Activated T-cell treated with anti-CD3 and anti-CD28 coated beads for 4 hours (primary cell): ENCODE measurements around the gene MMP25.
A peak's percentile ranks its signal among the peaks of the same experiment; 100 is the strongest.

Source experiments
- DNase-seq: peaks from one replicate; pipeline ENCODE4 v3.0.0-alpha.2; 2020

The MMP25 gene, protein sequence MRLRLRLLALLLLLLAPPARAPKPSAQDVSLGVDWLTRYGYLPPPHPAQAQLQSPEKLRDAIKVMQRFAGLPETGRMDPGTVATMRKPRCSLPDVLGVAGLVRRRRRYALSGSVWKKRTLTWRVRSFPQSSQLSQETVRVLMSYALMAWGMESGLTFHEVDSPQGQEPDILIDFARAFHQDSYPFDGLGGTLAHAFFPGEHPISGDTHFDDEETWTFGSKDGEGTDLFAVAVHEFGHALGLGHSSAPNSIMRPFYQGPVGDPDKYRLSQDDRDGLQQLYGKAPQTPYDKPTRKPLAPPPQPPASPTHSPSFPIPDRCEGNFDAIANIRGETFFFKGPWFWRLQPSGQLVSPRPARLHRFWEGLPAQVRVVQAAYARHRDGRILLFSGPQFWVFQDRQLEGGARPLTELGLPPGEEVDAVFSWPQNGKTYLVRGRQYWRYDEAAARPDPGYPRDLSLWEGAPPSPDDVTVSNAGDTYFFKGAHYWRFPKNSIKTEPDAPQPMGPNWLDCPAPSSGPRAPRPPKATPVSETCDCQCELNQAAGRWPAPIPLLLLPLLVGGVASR

DNA sequence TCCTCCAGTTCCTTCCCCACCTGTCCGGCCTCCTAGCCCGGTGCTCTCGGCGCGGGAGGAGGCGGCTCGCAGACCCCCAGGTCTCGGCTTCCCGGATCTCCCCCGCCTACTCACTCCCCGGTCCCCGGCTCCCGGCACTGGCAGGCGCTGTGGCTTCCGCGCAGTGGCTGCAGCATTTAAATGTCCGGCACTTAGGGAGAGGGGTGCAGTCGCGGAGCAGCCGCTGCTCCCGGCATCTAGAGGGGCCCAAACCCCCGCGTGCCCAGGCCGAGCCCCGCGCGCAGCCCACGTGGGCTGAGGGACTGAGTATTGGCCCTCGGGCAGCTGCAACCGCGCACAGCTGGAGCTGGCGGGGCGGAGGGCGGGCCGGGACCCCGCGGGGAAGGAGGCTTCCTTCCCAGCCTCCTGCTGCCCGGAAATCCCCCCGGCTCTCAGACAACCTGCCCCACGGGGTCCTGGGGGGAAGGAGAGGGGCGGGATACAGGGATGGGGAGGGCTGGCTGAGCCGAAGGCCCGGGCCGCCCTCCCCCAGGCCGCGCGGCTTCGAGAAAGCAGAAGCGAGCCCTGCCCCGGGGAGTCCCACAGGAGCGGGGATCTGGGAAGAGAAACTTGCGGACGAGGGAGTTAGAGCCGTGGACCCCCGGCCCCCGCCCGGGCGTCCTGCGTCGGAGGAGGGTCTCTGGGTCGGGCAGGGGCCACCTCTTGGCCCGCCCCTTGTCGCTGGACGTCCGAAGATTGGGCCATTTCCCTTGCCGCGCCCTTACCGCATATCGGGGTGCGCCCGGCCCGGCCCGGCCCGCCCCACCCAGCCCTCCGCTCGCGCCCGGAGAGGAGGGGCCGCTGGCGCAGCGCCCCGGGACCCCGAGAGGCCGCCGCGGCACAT, at the start of gene MMP25:
MMP25 (plus strand) TSS at position 804 of the 883 bp plus-strand sequence. CDS start 357 bp downstream, outside the sequence.
- DNase-seq: no peak

DNA sequence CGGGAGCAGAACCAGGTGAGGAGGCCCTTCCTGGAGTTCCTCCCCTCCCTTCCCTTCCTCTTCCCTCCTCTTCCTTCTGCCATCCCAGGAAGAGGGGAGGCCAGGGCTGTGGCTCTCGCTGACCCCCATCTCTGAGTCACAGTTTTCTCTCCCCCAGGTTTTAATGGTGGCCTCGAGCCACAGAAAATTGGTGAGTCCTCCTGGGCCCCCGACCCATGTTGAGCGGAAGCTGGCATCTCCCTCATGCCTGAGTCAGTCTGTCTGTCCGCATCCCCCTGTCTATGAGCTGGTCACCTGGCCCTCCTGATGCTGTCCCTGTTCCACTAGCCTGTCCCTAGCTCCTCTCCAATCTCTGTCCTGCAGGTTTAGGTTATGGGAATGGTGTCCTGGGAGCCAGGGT, 46.4 kb upstream of the MMP25 start:
- DNase-seq: no peak

DNA sequence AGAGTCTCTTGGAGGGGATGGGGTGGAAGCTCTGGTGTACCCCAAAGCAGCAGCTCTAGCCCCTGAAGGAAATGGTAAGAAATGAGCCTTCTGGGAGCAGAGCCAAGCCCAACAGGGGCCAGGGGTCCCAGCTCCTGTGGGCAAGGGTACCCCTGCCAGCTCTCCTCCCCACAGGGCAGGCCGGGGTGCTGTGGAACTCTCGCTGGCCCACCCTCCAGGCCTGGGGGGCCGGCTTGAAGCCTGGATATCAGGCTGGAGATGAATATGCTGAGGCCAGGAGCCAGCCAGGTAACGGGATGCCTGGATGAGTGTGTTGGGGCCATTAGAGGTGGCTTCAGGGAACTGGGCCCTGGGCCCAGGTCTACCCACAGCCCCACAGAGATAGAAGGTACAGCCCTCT, 45.8 kb upstream of the MMP25 start:
- no peak for DNase-seq

DNA sequence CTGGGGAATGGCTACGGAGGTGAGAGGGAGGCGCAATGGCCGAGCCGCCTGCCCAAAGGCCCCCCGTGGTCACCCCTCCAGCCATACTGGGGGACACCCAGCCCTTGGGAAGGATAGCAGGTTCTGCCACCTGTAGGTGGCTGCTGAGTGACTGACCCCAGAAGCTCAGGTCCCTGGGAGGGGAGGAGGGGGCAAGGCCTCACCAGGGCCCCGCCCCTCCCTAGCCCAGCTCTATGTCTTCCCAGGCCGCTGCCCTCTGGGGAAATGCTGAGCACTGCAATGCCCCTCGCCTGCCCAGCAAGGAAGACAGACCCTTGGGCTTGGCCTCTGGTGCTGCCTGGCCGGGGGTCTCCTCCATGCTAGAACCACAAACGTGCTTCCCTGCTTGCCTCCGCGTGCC, 45.0 kb upstream of the MMP25 start:
- no peak for DNase-seq

DNA sequence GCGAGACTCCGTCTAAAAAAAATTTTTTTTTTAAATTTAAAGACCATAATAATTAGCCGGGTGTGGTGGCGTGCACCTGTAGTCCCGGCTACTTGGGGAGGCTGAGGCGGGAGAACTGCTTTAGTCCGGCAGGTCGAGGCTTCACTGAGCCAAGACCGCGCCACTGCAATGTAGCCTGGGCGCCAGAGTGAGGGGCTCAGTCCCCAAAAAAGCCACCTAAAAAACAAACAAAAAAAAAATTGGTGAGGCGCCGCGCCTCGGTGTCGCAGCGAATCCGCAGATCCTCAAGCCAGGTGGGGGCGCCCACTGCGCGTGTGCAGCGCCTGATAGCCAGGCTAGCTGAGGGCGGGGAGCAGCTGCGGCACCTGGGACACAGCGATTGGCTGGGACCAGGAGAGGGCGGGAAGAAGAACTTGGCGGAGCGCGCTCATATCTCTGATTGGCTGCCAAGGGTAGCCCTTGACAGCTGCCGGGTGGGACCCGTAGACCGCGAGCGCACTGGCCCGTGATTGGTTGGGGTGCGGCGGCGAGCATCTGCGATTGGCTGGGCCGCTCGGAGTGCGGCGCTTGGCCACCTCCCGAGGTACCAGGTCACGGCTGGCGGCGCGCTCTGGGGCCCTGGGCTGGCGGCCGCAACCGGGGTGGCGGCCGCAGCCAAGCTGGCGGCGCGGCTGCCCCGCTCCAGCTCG, 42.6 kb upstream of the MMP25 start:
- DNase-seq: peak; percentile 88

DNA sequence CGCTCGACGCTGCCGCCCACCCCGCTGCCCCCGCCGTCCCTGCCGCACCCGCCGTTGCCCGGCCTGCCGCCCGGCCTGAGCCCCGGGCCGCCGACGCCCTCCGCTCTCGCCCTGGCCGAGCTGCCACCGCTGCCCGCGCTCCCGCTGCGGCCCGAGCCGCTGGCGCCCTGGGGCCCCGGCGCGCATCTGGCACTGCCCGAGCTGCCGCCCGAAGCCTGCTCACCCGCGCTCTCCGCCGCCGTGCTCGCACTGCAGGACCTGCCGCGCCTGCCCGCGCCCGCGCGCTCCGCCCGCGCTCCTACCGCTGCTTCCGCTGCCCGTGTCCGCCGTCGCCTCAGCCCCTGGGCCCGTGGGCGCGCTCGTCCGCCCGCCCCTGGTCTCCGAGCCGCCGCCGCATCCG, 42.0 kb upstream of the MMP25 start:
- DNase-seq: no peak

DNA sequence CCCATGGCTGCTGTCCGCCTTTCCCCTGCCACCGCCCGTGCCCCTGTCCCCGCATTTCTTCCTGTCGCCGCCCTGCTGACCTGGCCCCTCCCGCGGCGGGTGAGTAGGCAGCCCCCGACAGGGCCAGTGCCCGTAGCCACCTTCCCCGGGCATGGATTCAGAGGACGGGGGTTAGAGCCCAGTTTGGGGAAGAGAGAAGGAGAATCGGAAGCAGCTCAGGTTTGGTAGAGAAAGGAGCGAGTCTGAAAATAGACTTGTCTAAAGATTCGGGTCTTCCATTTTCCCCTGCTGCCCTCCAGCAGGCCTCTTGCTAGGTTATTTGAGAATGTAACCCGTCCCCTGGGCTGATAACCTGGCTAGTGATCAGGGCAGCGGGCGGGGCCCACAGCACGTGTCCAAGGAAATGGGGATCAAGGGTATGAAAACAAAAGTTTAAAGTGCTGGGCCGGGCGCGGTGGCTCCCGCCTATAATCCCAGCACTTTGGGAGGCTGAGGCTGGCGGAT, 41.5 kb upstream of the MMP25 start:
- DNase-seq: no peak

DNA sequence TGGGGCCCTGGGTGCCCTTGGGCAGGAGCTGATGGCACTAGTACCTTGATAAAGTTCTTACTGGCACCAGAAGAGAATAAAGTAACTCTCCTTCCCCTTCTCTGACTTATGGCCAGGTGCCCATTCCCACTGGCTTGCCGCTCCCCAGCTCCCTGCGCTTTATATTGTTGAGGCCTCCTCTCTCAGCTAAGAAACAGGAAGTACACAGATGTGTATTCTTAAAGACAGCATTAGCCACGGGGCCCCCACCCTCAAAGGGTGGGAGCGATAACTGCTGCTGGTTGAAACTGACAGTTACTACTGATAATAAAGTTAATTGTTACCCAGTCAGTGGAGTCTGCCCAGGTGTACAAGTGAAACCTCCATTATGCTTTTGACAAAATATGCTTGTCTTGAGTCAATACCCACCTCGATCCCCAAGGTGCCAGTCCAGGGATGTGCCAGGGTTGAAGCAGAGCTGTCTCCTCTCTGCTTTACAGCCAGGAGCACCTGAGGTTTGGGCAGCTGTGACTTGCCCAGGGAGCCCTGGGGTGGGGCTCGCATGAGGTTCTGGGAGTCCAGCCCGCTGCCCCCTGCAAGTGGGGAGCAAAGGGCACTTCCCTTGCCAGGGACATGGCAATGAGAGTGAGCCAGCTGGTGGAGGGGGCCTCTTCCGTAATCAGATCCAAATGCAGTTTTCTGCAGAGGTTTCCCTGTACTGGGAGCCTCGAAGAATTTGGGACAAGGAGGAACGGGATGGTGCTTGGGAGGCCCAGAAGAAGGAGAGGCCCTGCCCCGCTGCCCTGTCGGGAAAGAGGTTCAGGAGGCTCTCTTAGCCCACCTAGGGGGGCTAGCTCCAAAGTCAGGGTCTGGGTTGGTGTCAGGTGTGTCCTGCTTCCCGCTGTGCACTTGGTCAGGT, 39.1 kb upstream of the MMP25 start:
- no peak for DNase-seq

DNA sequence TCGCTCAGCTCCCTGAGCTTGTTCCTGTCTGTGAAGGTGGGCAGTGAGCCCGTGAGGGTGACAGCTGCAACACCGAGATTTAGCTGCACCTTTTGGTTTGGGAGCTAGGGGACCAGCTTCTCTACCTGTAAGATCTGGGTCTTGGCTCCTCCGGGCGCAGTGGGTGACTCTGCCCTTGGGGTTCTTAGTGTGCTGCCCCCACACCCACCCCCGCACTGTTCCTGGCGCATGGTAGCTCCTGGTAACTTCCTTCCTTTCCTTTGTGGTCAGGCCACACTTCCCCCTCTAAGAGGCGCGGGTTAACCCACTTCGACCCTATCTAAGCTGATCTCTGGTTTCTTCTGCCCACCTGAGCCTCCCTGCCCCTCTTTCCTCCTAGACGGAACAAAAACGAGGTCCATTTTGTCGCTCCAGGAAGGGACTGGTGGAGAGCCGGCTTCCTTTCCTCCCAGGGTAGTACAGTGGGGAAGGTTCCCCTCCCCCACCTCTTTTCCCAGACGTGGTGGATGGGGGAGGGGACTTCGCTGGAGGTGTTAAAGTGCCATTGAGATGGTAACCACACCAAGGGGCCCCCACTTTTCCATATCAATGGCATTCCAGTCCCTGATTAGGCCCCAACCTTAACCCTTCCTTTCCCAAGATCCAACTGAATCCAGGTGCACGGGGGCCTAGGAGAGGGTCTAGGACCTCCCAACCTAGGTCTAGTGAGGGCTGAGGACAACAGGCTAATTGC, 38.2 kb upstream of the MMP25 start:
- no peak for DNase-seq

DNA sequence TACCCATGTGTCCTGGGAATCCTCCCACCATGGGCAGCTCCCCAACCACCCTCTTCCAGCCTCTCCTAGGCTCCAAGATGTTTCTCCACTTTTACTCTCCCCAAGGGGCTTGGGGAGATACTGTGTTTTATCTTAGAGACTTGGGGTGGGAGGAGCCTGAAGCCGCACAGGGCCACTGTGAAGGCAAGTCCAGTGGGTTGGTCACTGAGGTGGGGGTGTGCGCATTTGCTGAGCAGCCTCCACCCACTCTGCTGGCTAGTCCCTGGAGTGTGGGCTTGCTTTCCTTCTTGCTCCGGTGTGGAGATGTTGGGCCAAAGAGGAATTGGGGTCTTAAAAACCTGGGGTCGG, 37.7 kb upstream of the MMP25 start:
- DNase-seq: no peak

DNA sequence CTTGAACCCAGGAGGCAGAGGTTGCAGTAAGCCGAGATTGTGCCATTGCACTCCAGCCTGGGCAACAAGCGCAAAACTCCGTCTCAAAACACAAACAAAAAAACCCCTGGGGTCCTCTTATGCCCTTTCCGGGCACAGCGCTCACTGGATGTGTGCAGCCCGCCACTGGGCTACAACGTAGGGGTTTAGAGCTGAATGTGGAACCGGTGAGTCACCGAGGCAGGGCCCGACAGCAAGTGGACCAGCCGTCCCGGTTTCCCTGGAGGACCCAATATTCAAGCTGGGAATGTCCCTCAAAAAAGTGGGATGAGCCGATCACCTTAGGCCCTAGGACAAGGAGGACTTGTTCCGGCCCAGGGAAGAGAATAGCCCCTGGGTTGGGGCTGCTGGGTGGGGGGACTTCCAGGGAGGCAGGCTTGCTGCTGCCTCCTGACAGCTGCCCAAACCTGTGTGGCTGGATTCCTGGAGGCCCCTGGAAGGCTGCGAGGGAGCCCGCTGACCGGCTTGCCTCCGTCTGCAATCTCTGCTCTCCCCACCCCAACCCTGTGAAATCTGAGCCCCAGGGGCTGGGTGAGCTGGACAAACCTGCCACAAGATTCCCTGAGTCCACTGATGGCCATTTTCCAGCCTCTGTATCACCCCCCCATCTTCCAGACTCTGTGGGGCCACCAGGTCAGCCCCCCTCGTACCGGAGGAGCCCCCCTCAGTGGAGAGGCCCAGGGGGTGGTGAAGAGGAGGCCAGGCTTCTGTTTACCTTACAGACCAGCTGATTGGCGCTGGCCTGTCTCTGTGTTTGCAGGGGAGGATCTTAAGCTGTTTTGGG, 36.6 kb upstream of the MMP25 start:
- no peak for DNase-seq

DNA sequence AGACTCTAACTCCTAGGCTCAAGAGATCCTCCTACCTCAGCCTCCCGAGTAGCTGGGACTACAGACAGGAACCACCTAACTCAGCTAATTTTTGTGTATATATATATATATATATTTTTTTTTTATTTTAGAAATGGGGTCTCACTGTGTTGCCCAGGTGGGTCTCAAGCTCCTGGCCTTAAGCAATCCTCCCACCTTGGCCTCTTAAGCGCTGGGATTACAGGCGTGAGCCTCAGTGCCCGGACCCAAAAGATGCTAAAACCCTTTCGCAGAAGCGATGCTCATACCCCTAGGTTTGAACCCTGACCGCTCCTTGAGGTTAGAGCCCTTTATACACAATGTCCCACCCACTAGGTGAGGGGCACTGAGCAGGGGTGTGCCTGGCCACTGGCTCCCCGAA, 35.9 kb upstream of the MMP25 start:
- no peak for DNase-seq

DNA sequence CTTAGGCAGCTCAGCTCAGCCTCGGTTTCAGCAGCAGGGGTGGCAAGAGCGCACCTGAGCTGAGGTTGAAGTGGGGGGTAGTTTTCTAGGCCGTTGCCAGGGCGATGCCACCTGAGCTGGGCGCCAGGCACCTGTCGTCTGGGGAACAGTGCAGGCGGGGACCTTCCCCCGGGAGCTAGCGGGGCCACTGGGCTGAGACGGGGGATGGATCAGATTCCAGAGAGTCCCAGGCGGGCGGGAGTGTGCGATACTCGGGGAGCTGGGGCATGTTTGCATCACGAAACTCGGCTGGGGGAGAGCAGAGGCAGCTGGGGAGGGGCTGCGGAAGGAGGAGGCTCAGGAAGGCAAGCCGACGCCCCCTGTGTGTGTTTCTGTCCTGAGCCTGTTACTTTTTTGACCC, 34.1 kb upstream of the MMP25 start:
- DNase-seq: no peak

DNA sequence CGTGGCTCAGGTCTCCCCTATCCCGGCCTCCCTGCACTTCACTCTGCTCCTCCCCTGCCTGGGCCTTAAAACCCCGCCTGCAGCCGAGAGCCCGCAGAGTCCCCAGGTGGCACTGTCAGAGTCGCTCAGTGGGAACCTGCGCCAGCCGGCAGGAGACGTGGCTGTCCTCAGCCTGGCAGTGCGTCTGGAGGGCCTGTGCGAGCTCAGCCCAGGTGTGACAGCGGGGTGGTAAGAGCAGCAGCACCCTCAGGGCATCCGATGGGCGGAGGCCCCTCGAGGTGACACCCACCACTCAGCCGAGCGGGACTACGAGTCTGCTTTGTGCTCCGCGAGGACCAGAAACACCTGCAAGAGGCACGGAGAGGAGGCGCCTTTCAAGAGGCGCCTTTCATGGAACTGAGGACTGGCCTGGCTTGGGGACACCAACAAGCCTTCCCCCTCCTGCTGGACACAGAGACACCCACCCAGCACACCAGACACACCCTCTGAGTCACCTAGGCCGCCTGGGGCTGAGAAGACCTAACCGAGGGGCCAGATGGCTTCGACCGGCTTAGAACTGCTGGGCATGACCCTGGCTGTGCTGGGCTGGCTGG, 33.4 kb upstream of the MMP25 start, which contains the start of gene CLDN9:
CLDN9 (plus strand) TSS at position 96 of the 593 bp plus-strand sequence; CDS start at position 536, 440 bp downstream.
- no peak for DNase-seq

DNA sequence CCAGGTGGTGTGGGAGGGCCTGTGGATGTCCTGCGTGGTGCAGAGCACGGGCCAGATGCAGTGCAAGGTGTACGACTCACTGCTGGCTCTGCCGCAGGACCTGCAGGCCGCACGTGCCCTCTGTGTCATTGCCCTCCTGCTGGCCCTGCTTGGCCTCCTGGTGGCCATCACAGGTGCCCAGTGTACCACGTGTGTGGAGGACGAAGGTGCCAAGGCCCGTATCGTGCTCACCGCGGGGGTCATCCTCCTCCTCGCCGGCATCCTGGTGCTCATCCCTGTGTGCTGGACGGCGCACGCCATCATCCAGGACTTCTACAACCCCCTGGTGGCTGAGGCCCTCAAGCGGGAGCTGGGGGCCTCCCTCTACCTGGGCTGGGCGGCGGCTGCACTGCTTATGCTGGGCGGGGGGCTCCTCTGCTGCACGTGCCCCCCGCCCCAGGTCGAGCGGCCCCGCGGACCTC, 32.8 kb upstream of the MMP25 start:
- no peak for DNase-seq

DNA sequence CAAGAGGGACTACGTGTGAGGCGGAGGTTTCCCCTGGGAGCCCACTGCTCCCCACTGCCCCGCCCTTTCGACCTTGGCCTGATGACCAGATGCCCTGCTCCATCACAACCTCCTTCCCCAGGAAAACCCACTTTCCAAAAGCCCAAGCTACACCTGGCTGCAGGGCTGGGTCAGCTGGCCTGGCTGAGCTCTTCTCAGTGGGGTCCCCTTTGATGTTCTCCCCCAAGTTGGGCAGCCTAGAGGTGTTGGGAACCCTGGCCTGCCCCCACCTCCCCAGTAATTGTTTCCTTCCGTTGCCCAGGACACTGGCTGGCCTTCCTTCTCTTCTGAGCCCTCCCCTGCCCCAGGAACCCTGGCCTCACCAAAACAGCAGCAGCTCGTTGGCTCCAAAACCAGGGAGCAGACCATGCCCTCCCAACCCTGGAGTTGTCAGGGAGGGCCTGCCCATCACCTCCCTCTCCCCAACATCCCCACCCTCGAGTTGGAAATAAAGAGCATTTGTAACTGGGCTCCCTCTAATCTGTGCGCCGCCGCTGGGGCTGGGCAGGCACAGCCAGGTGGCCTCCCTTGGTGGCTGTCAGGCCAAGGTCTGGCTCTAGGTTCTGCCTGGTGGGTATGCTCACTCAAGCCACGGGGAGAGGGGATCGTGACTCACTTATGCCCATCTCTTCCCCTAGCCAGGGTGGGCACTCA, 32.2 kb upstream of the MMP25 start:
- DNase-seq: no peak

DNA sequence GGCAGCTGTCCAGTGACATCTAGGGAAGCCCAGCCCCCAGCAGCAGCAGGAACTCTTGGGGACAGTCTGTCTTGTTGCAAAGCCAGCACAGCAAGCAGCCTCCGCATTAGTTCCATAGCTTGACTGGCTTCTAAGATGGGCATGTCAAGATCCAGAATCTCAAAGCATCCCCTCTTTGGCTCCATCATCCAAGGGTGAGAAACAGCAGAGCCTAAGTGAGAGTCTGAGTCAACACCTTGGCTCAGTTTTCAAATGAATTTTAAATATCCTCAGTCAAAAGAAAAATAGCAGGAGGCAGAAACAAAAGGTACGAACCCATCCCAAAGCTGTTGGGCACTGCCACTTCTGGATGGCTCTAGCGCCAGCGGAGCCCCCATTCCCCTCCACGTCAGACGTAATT, 31.4 kb upstream of the MMP25 start:
- no peak for DNase-seq

DNA sequence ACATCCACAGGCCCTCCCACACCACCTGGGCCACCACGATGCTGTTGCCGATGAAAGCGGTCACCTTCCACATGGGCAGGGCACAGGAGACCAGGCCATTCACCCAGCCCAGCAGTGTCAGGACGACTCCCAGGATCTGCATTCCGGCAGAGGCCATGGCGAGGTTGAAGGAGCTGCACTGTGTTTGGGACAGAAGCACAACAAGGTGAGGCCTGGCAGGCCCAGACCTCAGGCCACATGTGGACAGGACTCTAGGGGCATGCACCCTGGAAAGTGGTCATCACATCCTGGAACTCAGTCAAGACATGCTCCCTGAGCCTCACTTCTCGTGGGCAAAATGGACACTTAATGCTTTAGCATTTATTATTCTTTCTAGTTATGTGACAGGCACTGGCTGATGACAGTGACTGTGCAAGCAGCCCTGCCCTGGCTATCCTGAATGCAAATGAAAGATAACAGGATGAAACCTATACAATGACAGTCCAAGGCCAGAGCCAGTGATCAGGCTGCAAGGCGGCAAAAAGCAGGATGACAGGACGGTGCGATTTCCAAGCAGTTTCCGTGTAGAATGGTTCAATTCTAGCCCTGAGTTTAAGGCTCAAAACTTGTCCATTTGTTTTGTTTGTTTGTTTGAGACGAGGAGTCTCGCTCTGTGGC, 30.4 kb upstream of the MMP25 start:
- no peak for DNase-seq
